Left renal cortex interstitium (tissue), 4 donors: ENCODE data around the gene CCDC188. TPM values are rescaled to one million over a fixed set of nuclear protein-coding genes. Genes with fewer than 3 reads are reported as not detected.

Source experiments
- DNase-seq, 4 donors: peaks; one replicate each; pipeline ENCODE4 v3.0.0-alpha.2; 2013; ENCODE audit warnings: low read depth in 4 of 4, low spot score in 2 of 4, missing footprints in 1 of 4
- polyA plus RNA-seq, 4 donors: library from polyadenylated mRNA; unstranded; fragments of 120-200 nt; gene quantifications; one replicate each; pipeline ENCODE4 v1.2.1, GENCODE V29; 2013; ENCODE audit not compliant: insufficient read length in 4 of 4

CCDC188 gene
- polyA plus RNA-seq, 4 donors, result 0.24 to 1.8 (median 0.96) TPM

DNA sequence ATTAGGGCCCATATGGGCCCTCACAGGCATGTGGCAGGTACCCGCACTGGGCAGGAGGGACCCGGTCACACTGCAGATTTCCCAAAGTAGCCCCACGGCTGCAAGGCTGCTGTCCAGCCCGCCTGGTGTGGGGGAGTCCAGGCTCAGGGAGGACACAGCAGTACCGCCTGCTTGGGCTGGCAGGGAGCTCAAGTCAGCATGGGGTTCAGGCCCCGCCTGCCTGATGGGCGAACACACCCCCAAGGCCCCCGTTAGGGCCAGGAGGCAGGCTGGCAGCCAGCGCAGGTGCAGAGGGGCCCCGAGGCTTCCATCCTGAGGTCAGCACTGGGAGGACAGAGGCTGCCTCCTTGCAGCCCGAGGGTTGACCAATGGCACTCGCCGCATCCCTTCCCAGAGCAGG, 13.7 kb downstream of the CCDC188 start:
- no peak for DNase-seq

DNA sequence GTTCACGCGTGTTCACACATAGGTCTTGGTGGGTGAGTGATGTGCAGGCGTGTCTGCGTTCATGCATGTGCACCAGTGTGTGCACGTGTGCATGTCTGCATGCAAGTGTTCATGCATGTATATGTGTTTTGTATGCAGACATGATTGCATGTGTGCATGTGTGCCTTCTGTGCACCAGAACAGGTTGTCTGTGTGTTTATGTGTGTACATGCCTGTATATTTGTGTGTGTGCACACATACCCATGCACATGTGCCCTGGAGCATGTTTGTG, 14.3 kb downstream of the CCDC188 start:
- no peak for DNase-seq

DNA sequence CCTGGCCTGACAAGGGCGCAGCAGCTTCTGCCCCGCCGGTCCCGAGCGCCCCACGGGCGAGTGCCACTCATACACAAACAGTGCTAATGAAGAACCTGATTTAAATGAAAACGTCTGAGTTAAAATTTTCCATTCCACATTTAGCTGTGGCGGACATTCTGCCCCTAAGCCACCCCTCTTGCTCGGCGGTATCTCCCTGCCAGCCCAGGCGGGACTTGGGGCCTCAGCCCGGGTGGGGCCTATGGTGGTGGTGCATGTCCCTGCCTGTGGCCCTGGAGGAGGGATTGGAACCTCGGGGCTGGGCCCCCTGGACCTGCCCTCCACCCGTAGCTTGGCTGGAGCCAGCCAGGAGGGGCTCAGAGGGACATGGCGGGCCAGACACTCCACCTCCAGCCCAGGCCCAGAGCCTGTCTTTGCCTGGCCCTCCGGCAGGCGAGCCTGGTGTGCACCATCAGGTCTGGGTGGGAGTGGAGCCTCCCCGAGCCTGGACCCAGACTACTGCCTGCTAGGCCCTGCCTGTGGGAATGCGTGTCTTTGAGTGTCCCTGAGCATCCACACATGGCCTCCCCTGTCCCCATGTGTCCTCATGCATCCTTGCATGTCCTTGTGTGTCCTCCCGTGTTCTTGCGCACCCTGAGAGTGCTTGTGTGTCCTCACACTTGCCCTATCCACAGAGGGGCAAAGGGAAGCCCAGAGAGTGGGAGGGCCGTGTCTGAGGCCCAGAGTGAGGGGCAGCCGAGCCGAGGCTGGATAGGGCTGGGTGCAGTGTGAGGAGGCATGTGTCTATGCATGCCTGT, 14.9 kb downstream of the CCDC188 start:
- DNase-seq, result no peak

DNA sequence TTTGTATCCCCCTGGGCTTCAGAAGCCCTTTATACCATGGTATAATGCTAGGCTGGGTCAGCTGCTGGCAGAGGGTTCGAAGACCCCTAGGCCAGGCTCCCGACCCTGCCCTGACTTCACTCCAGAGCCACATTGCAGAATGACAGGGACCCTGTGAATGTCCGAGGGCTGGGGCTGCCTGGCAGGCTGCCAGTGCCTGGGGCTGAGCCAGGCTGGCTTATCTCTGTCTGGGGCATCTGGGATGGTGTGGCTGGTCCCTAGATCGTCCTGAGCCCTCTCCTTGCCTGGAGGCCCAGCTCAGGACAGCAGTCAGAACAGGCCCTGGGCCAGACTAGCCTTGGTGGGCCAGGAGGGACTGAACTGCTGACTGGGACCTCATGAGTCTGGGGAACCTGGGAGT, 15.6 kb downstream of the CCDC188 start:
- DNase-seq, result no peak

DNA sequence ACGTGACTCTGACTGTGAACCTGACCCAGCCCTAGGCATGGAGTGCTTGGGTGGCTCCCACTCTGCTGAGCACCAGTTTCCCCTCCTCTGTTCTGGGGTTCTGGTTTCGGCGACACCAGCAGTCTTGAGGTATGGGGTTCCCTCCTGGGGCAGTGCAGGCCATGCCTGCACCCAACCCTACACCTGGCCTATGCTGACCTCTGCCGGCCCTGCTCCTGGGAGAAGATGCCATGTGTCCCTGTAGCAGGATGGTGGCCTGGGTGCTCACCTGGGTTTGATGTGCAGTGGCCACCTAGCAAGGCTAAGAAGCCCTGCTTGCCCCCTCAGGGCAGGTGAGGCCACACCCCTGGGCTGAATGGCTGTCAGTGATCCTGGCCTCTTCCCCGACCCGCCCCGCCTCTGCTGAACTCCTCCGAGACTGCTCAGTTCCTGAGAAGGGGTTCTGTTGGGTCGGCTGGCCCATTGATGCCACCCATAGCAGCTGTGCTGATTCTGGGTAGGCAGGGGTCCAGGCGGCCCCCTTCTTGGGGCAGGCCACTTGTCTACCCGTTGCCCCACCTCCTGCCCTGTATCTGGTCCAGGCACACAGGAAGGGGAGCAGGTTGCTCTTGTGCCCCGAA, 16.8 kb downstream of the CCDC188 start:
- no peak for DNase-seq

DNA sequence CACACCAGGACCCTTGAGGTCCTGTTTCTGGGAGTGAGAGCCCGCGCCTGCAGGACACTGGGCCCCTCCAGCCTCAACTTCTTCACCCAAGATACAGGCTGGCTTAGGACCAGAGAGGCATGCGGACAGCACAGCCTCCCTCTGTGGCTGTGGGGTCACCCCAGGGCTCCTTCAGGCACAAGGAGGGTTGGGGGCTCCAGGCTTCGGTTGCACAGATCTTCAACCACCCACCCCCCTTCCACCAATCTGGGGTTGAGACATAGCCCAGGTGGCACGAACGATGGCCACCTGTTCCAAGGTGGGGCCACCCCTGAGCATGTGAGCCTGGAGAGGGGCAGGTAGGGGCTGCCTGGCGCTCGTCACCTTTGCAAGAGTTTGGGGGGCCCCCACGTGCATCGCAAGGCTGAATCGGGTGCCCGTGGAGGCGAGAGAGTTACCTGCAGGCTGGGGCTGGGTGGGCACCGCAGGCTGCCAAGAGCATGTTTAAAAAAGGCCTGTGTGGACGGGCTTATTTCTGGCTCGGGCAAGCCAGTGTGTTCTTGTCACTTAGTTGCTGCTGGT, 18.1 kb downstream of the CCDC188 start:
- no peak for DNase-seq

DNA sequence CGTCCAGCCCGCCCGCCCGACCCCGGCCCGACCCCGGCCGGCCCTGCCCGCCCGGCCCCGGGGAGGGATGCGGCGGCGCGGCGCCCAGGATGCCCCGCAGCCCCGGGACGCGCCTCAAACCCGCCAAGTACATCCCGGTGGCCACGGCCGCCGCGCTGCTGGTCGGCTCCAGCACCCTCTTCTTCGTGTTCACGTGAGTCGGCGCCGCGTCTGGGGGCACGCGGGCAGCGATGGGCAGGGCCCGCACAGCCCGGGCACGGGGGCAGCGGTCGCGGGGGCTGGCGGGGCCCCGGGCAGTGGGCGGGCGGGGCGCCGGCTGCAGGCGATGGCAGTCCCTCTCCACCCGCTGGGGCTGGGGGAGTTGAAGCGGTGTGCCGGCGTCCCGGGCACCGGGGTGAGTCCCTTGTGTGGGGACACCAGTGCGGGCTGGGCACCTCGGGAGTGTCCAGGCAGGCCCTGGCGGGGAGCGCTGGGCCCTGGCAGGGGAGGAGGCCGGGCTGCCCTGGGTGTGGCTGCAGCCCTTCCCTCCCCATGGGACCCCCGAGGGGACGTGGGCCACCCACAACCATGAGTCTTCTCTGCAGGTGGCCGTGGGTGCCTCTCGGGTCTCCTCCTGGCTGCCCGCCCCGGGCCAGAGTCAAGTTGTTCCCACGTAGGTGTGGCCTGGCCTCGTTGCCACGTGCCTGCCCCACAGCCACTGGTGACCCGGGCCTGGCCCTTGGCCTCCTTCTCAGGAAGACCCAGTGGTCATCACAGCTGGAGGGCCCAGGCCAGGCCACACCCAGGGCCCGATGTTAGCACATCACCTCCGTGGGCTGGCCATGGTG, 18.8 kb downstream of the CCDC188 start:
- no peak for DNase-seq

DNA sequence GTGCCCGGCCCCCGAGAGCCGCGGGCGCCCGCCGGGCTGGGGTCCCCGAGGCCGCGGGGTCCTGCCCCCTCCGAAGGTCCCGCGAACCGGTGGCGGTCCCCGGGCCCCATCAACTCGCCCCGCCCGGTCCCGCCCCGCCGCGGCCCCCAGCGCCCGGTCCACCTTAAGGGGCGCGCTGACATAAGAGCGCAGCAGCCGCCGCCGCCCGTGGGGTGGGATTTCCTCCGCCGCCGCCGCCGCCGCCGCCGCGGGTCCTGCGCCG, 19.3 kb downstream of the CCDC188 start, which contains the start of gene ZDHHC8:
Gene ZDHHC8, plus strand, starts transcription at position 208 of the 262 bp plus-strand sequence. CDS start 144 bp downstream, outside the sequence.
- no peak for DNase-seq

DNA sequence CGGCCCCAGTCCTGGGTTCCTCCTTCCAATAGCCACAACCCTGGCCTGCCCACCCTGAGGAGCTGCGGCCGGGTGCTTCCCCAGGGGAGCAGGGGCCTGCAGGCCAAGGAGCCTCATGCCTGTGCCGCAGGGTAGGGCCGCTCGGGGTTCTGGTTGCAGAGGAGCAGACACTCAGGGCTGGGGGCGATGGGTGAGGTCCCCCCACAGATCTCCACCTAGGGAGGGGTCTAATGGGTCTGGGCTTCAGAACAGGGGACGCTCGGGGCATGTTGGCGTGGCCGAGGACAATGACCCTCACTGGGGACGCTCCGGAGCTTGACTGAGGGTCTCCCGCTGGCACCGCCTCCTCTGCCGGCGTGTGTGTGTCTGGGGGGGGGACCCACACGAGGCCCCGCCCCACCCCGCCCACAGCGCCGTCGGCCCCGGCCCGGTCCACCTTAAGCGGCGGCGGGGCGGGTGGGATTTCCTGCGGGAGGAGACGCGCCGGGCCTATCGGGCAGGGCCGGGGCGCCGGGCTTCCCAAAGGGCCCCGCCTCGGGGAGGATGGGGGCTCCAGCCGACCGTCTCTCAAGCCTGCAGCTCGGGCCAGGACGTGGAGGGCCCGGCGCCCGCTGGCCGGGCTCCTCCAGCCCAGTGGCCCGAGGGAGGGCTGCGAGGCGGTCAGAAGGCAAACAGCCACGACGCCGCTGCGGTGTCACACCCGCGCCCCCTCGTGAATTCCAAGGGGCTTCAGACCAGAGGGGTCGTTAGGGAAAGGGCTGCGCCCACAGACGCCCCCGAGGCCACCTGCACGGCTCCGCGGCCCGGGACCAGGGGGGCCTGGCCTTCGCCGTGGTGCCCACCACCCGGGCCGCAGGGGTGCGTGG, 19.9 kb downstream of the CCDC188 start:
- peak in 3 of 4 donors; percentile 56 to 67 (median 60) for DNase-seq

DNA sequence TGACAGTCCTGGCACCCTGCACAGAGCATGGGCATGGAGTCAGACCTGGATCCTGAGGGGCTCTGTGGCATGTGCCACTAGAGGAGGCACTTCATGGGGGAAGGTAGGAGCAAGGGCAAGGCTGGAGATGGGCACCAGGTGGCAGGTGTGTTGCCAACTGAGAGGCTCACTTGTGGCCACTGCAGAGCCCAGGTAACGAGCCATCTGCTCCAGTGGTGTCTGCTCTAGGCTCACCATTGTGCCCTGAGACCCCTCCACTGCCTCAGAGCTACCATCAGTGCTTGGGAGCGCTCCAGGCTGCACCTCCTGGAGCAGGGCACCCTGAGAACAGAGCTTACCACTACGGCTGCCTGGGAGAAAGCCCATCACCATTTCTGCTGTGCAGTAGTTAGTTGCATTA, 20.5 kb downstream of the CCDC188 start:
- DNase-seq, result no peak

DNA sequence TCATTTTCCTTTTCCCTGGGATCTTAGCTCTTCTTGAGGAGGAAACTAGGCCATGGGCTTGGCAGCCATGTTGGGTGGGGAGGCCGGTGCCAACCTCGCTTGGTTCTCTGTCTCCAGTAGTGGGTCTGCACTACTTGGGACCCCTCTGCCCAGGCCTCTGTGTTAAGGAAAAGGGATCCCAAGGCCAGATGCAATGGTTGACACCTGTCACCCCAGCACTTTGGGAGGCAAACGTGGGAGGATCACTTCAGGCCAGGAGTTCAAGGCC, 21.2 kb downstream of the CCDC188 start:
- DNase-seq, result no peak

DNA sequence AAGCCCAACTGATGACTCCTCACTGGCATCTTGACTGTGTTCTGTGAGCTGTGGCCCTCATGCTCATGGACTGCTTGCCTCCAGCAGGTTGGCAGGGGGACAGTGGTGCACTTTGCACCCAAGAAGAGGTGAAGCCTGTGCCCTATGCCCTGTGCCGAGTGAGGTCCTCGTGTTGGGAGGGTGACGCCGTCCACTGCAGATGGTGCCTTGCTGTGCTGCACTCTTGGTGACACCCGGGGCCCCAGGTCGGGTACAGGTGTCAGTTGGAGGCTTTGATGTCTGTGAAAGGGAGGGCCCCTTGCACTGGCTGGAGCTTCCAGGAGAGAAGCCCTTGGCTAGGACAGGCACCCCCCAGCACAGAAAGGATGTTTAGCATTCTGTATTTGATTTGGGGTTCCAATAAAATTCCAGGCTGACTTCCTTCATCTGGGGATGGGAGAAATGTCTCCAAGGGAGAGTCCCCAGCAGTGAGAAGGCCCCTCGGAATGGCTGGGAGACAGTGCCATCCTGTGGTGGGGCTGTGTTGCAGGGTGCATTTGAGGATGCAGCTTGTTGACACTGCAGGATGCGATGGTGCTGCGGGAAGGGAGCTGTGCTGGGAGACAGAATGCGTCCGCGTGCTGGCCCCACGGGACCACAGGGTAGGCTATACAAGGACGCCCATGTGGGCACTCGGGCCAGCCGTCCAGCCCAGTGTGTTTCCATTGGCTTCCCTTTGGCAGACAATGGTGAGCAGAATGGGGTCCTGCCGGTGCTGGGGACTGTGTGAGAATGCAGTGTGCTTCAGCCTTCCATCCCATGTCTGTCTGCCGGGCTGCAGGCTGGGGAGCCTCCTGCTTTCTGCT, 21.7 kb downstream of the CCDC188 start:
- no peak for DNase-seq

DNA sequence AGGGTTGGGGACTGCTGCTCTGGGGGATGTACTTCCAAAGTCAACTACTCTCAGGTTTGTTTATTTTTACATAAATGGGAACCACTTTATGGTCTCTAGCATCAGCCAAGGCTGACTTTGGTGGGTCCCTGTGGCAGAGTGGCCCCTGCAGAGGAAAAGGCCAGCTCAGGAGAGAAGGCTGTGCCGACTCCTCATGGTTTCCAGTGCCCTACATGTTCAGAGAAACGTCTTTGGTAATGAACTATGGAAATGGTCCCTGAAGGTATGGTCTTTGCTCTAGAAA, 22.3 kb downstream of the CCDC188 start:
- DNase-seq, result no peak

DNA sequence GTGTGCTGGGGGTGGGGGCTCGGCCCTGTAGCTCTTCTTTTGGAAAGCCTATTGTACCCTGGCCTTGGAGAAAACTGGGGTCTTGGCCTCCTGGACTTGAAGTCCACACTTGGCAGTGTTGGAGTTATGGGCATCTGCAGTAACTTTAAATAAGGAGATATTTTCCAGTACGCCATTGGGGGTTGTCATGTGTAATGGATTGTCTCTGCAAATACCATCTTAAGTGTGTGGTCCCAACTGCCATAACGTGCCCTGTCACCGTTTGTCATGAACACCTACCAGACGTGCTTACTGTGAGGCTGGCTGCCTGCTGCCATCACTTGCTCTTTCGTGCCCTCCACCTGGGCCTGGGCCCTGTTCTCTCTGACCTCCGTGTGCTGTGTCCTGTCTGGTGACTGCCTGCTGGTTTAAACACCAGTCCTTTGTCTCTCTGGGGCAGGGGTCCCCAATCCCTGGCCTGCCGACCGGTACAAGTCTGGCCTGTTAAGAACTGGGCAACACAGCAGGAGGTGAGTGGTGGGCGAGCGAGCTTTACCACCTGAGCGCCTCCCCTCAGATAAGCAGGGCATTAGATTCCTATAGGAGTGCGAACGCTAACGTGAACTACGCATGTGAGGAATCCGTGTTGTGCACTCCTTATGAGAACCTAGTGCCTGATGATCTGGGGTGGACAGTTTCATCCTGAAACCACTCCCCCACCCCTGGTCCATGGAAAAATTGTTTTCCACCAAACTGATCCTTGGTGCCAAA, 22.8 kb downstream of the CCDC188 start:
- no peak for DNase-seq

DNA sequence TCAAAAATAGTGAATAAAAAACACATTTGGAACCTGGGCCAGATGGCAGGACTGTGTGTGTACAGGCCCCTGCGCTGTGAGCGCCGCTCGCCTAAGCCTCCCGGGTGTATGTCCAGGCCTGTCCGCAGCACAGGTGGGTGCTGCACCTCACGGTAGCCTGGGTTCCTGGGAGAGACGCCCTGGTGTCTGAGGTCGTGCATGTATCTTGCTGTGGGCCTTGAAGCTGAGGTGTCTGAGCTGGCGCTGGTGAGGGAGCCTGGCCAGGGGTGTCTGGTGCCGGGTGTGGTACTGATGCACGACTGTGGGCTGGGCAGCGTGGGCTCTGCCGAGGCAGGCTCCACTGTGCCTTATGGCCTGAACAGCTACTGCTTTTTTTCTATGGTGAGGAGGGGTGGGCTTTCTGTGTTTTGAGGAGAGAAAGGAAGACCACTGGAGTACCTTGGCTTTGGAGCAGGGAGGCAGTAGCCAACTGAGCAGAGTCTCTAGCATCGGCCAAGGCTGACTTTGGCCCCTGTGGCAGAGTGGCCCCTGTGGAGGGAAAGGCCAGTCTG, 23.5 kb downstream of the CCDC188 start:
- DNase-seq, result no peak

DNA sequence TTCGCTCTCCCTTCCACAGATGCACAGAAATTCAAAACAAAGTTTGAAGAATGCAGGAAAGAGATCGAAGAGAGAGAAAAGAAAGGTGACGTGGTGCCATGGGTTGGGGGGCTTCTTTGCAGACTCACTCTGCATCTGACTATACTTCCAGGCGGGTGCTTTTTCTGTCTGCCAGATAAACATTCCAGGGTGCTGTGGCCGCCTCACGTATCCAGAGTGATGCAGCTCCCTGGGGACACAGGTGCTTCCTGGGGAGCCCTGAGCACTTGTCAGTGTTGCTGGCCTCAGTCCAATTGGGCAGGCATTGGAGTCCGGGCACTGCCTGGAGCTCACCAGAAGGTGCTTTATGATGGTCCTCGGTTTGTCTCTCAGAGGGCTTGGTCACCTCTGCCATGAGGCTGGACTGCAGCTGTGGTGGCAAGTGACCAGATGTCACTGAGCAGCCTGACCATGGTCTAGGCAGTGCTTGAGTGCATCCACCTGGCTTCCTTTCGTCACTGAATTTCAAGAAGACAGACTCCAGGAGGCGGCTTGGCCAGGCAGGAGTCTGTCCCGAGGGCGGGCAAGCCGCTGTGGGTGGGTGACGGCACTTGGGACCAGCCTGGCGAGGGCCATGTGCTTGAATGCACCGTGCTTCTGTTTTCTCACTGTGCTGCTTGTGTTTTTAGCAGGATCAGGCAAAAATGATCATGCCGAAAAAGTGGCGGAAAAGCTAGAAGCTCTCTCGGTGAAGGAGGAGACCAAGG, 24.4 kb downstream of the CCDC188 start:
- DNase-seq, result no peak

DNA sequence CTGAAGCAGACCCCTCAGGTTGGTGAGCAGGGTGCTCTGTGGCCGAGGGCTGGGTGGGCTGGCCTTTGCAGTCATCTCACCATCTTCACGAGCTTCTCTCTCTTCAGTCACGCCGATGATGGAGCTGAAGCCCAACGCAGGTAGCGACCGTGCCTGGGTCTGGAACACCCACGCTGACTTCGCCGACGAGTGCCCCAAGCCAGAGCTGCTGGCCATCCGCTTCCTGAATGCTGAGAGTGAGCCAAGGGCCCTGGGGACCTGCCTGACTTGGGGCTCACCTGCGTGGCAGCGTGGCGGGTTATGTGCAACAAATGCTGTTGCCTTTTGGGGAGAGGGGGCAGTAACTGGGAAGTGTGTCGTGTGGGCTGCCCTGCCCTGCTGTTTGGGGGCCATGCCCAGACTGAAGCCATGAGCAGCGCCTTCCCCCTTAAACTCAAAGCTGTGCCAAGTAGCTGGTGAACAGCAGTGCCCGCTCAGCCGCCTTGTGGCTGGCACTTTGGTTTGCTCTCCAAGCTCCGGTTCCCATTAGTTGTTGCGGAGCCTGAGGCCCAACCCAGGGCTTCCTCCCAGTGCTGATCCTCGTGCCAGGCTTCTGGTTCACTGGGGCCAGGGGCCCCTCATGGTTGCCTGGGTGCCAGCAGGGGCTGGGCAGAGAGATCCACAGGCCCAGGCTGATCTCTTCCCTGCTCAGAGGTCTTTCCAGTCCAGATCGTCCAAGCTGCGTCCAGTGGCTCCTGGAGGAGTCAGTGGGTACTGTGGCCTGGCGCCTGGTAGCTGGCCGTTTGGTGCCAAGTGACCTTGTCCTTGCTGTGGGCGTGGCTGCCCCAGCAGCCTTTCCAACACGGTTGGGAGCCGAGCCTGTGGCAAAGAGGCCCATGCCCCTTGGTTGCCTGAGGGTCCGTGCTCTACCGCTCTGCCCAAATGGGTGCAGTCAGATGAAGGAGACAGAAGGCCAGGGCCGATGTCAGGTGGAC, 25.4 kb downstream of the CCDC188 start:
- no peak for DNase-seq
